ENCODE measurements around the gene EXOSC1.
A peak's percentile ranks its signal among the peaks of the same experiment; 100 is the strongest.
"Not testable (repeated sequence)": the region's sequence is repeated elsewhere in the genome, so short reads cannot be mapped to it uniquely, and the experiment has no call there.

The EXOSC1 gene

DNA sequence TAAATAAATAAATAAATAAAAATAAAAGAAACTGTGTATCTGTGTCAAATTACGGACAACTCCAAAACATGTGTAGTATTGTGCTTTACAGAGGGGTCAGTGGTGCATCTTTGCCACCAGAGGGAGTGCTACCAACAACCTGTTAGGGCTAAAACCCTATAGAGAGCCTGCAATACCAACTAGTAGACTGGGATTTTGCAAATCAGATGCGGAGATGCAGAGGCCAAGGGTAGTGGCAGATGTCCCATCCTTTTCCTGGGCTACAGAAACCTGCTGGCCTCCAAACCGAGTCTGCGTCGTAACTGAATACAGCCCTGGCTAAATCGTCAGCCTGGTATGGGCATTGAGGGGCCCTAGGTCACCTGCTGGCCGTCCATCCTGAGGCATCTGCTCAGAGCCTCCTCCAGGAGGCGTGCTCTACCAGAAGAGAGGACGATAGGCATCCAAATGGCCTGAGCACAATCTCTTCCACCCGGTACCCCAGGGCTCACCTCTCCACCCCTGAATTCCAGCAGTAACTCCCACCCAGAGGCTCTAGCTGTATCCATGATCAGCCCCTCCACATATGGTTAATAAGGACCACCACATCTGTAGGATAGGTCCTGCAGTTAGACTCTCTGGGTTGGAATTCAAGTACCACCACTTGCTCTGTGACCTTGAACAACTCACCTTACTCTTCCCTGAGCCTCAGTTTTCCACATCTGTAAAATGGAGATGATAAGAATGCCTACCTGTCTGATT, 38.4 kb downstream of the EXOSC1 start:
- DNase-seq, result peak; percentile 50

GRCh38 chr10:97406483-97406882, 39.3 kb downstream of the EXOSC1 start:
- DNase-seq, result not testable (repeated sequence)

DNA sequence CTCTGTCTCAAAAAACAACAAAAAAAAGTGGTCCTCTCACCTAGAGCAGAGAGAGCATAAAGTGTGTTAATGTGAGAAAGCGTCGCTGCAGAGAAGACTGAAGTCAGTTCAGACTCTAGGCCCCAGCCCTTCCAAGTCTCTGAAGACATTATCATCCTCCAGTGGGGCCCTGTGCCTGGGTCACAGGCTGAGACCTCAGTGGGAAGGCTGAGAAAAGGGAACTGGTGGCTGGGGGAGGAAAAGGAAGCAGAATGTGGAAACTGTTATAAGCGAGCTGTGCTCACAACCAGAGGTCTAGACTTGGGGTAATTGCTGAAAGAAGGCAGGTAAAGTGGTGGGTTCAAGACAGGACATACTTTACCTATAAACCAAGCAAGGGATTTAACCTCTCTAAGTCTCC, 39.7 kb downstream of the EXOSC1 start:
- DNase-seq, result no peak

- no peak for DNase-seq
Measured at GRCh38 chr10:97404044-97404443, 41.8 kb downstream of the EXOSC1 start.

DNA sequence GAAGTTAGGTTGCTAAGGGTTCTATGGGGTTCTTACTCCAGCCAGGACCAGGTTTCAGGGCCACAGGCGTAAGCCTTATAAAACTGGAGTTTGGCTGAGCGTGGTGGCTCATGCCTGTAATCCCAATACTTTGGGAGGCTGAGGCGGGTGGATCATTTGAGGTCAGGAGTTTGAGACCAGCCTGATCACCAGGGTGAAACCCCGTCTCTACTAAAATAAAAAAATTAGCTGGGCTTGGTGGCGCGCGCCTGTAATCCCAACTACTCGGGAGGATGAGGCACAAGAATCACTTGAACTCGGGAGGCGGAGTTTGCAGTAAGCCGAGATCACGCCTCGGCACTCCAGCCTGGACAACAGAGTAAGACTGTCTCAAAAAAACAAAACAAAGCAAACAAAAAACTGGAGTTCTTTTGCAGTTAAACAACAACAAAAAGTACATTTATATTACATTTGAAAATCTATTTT, 44.3 kb downstream of the EXOSC1 start:
- DNase-seq, result no peak

DNA sequence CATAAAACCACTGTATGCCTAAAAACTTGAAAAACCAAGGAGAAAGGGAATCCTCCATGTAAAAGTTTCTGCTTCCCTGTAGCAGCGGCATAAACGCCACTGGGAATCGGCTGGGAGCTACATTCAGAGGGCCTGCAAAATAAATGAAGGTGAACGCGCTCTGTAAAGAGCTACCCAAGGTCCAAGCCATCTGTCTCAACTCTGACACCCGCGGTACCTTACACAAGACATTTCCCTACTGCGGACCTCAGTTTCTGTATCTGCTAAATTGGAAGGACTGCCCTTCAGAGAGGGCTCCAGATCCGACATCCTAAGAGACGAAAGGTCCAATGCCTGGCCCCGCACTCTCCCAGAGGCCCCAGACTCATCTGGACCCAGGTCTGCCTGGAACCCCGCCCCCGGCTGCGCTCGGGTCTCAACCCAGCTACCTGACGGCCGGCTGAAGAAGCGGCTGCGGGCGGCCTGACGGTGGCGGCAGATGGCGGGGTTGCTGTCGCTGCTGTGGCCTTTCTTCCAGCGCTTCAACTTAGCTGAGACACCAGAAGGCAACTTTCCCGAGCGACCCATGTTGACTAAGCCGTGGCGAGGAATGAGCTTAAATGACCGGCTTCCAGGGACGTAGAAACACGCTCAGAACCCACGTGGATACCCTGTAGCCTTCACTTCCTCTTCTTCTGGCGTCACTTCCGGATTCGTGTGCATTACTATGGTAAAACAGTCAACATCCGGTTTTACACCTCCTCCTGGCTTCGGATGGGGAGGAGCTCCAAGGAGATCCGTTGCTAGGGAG, 44.9 kb downstream of the EXOSC1 start, which contains the start of gene RRP12:
Gene RRP12, minus strand, starts transcription at position 676 of the 790 bp plus-strand sequence. Its CDS starts 109 bp downstream, at position 567.
- DNase-seq, result peak; percentile 61

DNA sequence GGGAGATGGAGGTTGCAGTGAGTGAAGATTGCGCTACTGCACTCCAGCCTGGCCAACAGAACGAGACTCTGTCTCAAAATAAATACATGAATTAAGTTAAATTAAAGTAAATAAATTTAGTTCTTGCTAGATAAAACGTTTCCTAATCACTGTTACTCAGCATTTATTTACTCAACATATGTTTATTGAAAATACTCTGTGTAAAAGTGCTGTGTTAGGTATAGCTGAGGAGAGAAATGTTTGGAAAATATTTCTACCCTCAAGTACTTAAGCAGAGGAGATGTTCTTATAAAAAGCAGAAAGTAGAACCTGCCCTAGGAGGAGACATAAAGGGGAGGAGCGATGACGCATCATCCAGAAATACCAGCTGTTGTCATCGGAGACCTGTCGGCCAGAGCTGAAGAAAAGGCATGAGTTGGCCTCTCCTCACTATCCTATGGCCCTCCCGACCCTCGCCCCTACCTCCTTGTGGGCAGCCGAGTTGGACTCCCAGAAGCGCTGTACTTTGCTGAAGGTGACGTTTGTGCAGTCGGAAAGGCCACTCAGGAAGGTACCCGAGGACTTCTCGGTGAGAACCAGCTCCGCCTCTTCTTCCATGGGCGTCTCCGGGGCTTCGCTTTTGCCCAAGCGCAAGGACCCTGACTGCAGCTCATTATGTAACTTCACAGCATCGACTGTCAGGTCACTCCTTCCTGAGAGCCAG, 45.8 kb downstream of the EXOSC1 start:
- DNase-seq, result peak; percentile 23

DNA sequence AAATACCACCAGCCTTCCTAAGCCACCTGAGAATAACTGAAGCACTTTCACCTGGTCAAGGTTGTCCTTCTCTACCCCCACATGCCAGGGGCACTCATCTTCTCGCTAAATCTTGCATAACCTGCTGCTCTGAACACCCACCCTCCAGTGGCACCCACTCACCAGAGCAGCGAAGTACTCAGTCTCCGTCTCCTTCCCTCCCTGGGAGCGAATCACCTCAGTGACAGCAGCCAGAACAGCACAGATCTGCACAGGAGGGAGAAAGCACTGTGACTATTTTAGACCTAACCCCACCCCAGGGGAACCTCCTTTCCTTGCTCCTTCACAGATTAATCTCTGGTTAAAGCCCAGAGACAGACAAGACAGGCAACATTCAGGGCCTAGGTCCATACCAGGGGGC, 49.8 kb downstream of the EXOSC1 start:
- DNase-seq, result no peak

- DNase-seq, result no peak
Measured at GRCh38 chr10:97393034-97393573, 52.7 kb downstream of the EXOSC1 start.

DNA sequence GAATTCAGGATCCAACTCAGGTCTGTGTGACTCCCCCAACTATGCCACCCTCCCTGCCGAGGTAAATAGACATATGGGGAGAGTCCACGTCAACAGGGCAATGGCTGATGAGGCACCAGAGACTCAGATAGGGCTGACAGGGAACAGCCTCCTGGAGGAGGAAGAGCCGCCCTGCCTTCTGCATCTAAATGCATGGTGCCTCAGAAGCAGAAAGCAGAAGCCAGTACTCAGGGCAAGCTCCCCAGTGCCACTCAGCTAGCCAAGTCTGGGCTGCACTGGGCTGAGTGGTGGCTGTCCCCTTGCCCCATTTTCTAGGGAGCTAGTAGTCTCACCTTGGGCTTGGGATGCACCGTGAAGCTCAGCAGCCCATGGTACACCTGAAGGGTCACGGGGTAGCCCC, 55.7 kb downstream of the EXOSC1 start:
- no peak for DNase-seq

DNA sequence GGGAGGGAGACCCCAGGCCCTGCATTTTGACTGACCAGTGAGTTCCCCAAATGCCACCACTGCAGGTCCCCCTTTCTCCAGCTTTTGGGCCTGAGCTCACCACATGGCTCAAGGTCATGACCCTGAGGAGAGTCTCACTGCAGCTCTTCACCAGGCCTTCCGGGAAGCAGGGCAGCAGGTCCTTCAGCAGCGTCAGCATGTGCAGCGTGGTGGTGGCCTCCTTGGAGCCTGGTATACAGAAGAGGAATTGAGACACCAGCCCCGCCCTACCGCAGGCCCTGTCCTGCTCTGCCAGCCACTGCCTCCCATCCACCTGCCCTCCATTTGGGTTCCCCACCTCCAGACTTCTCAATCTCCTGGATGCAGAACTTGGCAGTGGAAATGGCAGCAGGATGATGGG, 57.7 kb downstream of the EXOSC1 start:
- DNase-seq, result no peak

All from stimulated activated CD4-positive, alpha-beta T cell treated with anti-CD3 and anti-CD28 coated beads, Interleukin-4, amount 100 ng/mL, for 1 hour (primary cell).